Lower leg skin (tissue), 4 donors: ENCODE measurements around the gene GLI1. TPM values are rescaled to one million over a fixed set of nuclear protein-coding genes. Genes with fewer than 3 reads are reported as not detected.
A peak's percentile ranks its signal among the peaks of the same experiment; 100 is the strongest.
"Not testable (repeated sequence)": the region's sequence is repeated elsewhere in the genome, so short reads cannot be mapped to it uniquely, and the experiment has no call there.

ENCODE experiments used
- DNase-seq, 2 donors: peaks; one replicate each; pipeline ENCODE4 v3.0.0-alpha.2; 2019; ENCODE audit warnings: low spot score in 2 of 2
- H3K4me3 ChIP-seq: fragments of 200-600 bp; sonication (generic); 2 replicates; pipeline ENCODE4 v1.5.1; 2017; ENCODE audit warnings: mild to moderate bottlenecking, low read depth; ENCODE audit not compliant: poor library complexity, severe bottlenecking
- CTCF ChIP-seq, 3 donors: fragments of 450-650 bp; IDR thresholded peaks; one replicate each; pipeline ENCODE4 v1.5.1; 2016; ENCODE audit warnings: antibody characterized with exemption in 3 of 3, mild to moderate bottlenecking in 3 of 3, moderate library complexity in 2 of 3
- POLR2A ChIP-seq, 2 donors: fragments of 450-650 bp; IDR thresholded peaks; one replicate each; pipeline ENCODE4 v1.6.1; 2016 to 2017; ENCODE audit warnings: antibody characterized with exemption in 2 of 2, mild to moderate bottlenecking in 1 of 2, moderate library complexity in 1 of 2
- WGBS, 2 donors: methylation state at CpG; one replicate each; pipeline ENCODE4 v1.1.5; 2018; 5-methylcytosine and 5-hydroxymethylcytosine counted together
- intact Hi-C: fragments of 100-400 bp; cut with DNase I; formaldehyde crosslinking; loops from one replicate; pipeline ENCODE4 v1.15.0; 2023; ENCODE audit warnings: low total_unique reads
- total RNA-seq, 4 donors: library from RNA; depleted of rRNA; stranded (reverse); fragments of >200 nt; gene quantifications; one replicate each; pipeline ENCODE4 v1.1.0, GENCODE V29; 2016

The GLI1 gene
- total RNA-seq: 10 to 100 TPM in 1 of 4 donors, 1 to 10 TPM in 1, under 1 TPM in 2; 0.19 to 13.4 (median 1.9) TPM

GRCh38 chr12:57459750-57460467 lies at the start of gene GLI1:
Gene GLI1 (plus strand): TSS chr12:57459785. CDS start chr12:57463692, 3,907 bp downstream.
- no peak for DNase-seq
- TF ChIP-seq POLR2A (IDR thresholded peaks at IDR 0.05) (no peak), CTCF (IDR thresholded peaks at IDR 0.05) (no peak)
- intact Hi-C loops: loop anchor here (10.0 kb wide), 1 partner anchor 165 kb away; no protein-coding TSS in a partner anchor
- 0 to 1% methylated on average over 20 to 33 of the region's 36 CpGs for WGBS, 2 donors
- peak within 1 kb of the TSS; percentile 38 for H3K4me3 ChIP-seq

- no peak overlapping the region for H3K4me3 ChIP-seq
- WGBS, 2 donors: 91 to 94% methylated on average over 4 of the region's 4 CpGs
- DNase-seq: no peak
- TF ChIP-seq CTCF (IDR thresholded peaks at IDR 0.05): no peak
- no peak for TF ChIP-seq POLR2A (IDR thresholded peaks at IDR 0.05)
- intact Hi-C loops: no loop called here
These were observed 49.1 kb upstream of the GLI1 start for GRCh38 chr12:57410534-57410933.

- 80 to 95% methylated on average over 6 of the region's 6 CpGs for WGBS, 2 donors
- H3K4me3 ChIP-seq, DNase-seq, intact Hi-C loops: not testable (repeated sequence)
These were observed 45.4 kb upstream of the GLI1 start for GRCh38 chr12:57414160-57414559.

- 81 to 87% methylated on average over 2 of the region's 2 CpGs for WGBS, 2 donors
- intact Hi-C loops: no loop called here
These were observed 44.5 kb upstream of the GLI1 start for GRCh38 chr12:57415088-57415487.

GRCh38 chr12:57416039-57416996 lies 43.3 kb upstream of the GLI1 start:
- 86 to 89% methylated on average over 8 of the region's 8 CpGs for WGBS, 2 donors
- no peak overlapping the region for H3K4me3 ChIP-seq
- TF ChIP-seq CTCF (IDR thresholded peaks at IDR 0.05): no peak
- TF ChIP-seq POLR2A (IDR thresholded peaks at IDR 0.05): no peak
- DNase-seq: peak in 1 of 2 donors; percentile 39
- intact Hi-C loops: no loop called here

More at GRCh38 chr12:57415088-57415487, 44.5 kb upstream of the GLI1 start:
- no peak for DNase-seq
- H3K4me3 ChIP-seq: no peak overlapping the region
- TF ChIP-seq CTCF (IDR thresholded peaks at IDR 0.05) (no peak), POLR2A (IDR thresholded peaks at IDR 0.05) (no peak)

- DNase-seq: no peak
- TF ChIP-seq CTCF (IDR thresholded peaks at IDR 0.05) (no peak), POLR2A (IDR thresholded peaks at IDR 0.05) (no peak)
- 89 to 92% methylated on average over 9 of the region's 9 CpGs for WGBS, 2 donors
- intact Hi-C loops: no loop called here
- no peak overlapping the region for H3K4me3 ChIP-seq
These were observed 41.3 kb upstream of the GLI1 start for GRCh38 chr12:57418255-57418654.
